TTC549 (cell line): Measurements from ENCODE around the gene CTDSP1.

ENCODE experiments used
- FAIRE-seq: peaks from 2 replicates; lab custom pipeline; 2012; peaks lifted over from hg19 to GRCh38; lab: Jason Lieb, UNC

Gene CTDSP1

DNA sequence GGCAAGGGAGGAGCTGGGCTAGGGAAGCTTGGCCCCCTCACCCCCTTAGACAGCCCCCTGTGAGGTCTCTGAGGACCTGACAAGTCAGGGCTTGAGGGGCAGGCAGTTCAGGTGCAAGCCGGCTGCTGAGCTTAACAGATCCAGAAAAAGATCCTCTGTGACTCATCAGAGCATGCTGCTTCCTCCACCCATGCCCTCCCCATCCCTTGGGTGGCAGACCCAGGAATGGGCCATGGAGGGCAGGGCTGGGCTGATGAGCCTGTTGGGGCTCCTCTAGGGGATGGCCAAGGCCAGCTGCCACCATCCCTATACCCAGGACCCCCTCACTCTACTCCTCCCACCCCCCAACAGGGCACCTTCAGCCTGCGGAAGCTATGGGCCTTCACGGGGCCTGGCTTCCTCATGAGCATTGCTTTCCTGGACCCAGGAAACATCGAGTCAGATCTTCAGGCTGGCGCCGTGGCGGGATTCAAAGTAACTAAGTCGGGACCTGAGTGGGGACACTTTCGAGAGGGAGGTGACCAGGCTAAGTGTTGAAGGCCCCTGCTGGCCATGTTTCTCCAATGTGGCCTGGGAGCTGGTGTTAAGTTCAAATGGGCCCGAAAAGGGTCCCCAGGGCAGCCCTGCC, 15.7 kb upstream of the CTDSP1 start:
- no peak for FAIRE-seq

DNA sequence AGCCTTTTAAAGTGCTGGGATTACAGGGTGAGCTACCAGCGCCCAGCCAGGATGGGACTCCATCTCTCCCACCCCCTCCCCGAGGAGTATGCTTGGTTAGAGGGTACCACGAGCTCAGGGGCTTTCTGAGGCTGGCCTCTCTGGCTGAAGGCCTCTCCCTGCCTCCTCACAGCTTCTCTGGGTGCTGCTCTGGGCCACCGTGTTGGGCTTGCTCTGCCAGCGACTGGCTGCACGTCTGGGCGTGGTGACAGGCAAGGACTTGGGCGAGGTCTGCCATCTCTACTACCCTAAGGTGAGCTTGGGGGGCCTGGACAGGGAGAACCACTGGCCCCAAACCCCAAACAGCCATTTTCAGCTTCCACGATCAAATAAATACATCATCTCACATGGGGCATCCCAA, 14.7 kb upstream of the CTDSP1 start:
- FAIRE-seq, result no peak

DNA sequence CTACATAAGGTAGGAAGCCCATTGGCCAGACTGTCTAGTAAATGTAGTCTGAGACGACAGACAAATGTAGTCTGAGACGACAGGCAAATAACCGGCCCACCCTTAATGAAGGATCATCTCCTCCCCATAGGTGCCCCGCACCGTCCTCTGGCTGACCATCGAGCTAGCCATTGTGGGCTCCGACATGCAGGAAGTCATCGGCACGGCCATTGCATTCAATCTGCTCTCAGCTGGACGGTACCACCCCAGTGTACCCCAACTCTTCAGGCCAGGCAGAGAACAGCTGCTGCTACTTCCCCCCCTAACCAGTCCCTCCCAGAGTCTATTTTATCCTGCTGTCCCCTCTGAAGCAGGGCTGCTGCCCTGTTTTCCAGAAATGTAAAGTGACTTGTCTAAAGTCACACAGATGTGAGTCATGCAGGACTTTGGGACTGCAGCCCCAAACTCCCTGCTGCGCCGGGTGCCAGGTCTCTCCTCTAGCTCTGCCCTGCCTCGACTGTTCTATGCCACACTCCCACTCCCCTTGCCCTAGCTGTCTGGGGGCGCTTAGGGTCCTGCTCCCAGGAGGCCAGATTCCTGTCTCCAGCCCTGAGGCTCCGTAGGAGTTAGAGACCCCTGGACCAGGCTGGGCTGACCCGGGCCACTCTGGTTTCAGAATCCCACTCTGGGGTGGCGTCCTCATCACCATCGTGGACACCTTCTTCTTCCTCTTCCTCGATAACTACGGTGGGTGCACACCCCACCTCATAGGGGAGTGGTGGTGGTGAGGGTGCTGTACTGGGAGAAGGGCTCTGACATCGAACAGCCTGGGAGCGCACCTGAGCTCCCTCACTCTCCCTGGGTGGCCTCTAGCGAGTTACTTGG, 12.9 kb upstream of the CTDSP1 start:
- FAIRE-seq, result no peak

DNA sequence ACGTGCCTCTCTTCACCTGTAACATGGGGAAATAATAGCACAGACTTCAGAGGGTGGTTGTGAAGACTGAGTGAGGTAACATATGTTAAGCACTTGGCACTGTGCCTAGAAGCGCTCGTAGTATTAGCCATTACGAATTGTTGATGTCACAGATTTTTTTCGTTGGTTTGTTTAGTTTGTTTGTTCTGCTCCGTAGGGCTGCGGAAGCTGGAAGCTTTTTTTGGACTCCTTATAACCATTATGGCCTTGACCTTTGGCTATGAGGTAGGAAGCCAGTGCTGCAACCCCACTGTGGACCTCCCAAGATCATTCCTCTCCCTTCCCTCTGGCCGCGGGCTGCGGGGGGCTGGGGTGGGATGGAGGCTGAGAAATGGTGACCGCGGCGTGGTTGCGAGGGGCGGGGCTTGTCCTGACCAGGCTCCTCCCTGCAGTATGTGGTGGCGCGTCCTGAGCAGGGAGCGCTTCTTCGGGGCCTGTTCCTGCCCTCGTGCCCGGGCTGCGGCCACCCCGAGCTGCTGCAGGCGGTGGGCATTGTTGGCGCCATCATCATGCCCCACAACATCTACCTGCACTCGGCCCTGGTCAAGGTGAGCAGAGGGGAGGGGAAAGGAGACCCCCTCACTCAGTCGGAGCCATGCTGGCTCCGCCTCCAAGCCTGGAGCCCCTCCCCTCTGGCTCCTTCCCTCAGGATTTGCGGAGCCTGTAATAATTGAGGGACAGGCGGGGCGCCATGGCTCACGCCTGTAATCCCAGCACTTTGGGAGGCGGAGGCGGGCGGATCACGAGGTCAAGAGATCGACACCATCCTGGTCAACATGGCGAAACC, 12.1 kb upstream of the CTDSP1 start:
- no peak for FAIRE-seq

DNA sequence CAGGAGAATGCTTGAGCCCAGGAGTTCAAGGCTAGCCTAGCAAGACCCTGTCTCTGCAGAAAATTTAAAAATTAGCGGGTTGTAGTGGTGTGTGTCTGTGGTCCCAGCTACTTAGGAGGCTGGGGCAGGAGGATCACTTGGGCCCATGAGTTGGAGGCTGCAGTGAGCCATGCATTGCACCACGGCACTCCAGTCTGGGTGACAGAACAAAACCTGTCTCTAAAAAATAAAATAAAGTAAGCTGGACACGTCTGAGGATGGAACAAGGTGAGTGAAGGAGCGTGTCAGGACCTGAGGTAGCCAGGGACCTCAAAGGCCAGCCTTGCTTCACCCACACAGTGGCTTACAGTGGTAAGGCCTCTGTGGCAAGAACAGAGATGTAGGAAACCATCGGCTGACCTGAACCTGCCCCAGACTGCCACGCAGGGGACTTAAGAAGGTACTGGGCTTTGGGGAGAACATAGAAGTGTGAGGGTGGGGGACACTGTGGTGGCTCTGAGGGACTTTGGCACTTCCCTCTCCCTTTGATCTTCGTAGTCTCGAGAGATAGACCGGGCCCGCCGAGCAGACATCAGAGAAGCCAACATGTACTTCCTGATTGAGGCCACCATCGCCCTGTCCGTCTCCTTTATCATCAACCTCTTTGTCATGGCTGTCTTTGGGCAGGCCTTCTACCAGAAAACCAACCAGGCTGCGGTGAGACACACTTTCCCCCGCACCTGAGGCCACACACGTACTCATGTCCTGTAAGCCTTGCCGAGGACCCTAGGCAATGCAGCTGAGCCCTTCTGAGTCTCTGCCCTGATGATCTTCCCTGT, 10.1 kb upstream of the CTDSP1 start:
- no peak for FAIRE-seq

DNA sequence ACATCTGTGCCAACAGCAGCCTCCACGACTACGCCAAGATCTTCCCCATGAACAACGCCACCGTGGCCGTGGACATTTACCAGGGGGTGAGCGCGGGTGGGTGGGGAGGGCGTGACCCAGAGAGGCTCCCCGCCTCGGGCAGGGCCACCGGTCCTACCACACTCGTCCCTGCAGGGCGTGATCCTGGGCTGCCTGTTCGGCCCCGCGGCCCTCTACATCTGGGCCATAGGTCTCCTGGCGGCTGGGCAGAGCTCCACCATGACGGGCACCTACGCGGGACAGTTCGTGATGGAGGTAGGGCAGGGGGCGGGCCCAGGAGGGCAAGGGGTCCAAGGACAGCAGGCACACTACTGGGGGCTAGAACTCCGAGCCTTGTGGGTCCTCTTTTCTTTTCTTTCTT, 8.5 kb upstream of the CTDSP1 start:
- no peak for FAIRE-seq

DNA sequence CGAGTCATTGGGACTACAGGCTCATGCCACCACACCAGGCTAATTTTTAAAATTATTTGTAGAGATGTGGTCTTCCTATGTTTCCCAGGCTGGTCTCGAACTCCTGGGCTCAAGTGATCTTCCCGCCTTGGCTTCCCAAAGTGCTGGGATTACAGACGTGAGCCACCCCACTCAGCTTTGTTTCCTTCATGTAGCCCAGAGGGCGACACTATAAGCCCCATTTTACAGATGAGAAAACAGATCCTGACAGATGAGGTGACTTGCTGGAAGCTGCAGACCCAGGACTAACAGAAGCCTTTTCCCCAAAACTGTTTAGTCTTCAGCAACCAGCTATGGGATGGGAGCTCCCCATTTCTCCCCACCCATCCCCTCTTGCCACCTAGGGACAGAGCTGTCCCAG, 7.2 kb upstream of the CTDSP1 start:
- FAIRE-seq, result no peak

DNA sequence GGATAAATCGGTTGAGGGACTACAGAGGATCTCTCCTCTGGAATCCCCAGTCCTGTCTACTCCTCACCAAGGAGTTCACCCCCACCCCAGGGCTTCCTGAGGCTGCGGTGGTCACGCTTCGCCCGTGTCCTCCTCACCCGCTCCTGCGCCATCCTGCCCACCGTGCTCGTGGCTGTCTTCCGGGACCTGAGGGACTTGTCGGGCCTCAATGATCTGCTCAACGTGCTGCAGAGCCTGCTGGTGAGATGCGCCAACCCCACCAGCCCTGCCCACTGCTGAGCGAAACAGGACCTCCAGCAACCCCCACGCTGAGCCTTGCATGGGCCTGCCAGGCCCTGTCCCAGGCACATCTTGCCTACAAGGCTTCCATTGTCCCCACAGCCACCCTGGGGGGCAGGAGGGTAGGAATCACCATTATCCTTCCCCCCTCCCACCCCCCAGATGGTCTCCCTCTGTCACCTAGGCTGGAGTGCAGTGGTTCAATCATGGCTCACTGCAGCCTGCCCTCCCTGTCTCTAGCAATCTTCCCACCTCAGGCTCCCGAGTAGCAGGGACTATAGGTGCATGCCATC, 6.7 kb upstream of the CTDSP1 start:
- FAIRE-seq, result no peak

DNA sequence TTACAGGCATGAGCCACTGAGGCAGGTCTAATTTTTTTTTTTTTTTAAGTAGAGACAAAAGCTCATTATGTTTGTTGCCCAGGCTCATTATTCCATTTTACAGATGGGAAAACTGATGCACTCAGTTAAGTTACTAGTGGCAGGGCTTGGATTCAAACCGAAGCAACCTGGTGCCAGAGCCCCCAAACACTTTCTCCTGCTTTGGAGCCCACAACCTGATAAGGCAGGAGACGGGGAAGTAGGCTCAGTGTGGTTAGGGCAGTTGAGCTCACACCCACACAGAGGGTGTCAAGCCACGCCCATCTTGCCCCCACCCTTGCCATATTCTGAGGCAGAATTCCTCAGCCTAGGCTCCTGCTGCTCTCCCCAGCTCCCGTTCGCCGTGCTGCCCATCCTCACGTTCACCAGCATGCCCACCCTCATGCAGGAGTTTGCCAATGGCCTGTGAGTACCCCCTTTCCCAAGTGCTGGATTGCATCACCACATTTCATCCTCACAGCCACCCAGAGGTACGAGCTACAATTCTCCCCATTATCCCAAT, 5.8 kb upstream of the CTDSP1 start:
- no peak for FAIRE-seq

DNA sequence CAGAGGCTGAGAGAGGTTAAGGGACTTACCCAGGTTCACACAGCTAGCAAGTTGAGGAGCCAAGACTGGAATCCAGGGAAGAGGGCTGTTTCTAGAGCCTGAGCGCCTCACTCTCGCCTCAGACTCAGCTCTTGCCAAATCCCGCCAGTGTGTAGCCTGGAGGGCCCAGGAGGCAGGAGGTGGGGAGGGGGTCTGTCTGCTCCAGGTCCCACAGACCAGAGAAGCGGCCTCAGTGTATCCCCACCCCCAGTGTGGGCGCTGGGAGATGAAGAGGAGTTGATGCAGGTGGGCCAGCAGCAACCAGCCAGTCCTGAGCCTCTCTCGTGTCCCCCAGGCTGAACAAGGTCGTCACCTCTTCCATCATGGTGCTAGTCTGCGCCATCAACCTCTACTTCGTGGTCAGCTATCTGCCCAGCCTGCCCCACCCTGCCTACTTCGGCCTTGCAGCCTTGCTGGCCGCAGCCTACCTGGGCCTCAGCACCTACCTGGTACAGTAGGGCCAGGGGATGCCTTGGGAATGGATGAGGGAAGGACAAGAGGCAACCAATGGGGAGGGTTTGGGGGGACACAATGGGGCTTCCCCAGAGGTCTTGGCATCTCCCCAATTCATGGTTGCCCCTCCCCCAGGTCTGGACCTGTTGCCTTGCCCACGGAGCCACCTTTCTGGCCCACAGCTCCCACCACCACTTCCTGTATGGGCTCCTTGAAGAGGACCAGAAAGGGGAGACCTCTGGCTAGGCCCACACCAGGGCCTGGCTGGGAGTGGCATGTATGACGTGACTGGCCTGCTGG, 5.2 kb upstream of the CTDSP1 start:
- FAIRE-seq, result no peak

DNA sequence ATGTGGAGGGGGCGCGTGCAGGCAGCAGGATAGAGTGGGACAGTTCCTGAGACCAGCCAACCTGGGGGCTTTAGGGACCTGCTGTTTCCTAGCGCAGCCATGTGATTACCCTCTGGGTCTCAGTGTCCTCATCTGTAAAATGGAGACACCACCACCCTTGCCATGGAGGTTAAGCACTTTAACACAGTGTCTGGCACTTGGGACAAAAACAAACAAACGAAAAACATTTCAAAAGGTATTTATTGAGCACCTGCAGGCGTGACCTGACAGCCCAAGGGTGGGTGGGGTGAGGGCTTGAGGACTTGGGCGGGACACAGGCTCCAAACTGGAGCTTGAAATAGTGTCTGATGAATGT, 4.6 kb upstream of the CTDSP1 start:
- no peak for FAIRE-seq

DNA sequence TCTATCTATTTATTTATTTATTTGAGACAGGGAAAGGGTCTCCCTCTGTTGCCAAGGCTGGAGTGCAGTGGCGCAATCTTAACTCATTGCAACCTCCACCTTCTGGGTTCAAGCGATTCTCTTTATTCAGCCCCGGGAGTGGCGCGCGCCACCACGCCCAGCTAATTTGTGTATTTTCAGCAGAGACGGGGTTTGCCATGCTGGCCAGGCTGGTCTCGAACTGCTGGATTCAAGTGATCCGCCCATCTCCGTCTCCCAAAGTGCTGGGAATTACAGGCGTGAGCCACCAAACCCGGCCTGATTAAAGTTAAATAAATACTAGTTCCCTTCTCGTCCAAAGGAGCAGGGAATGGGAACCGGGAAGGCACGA, 4.2 kb upstream of the CTDSP1 start:
- FAIRE-seq, result no peak

DNA sequence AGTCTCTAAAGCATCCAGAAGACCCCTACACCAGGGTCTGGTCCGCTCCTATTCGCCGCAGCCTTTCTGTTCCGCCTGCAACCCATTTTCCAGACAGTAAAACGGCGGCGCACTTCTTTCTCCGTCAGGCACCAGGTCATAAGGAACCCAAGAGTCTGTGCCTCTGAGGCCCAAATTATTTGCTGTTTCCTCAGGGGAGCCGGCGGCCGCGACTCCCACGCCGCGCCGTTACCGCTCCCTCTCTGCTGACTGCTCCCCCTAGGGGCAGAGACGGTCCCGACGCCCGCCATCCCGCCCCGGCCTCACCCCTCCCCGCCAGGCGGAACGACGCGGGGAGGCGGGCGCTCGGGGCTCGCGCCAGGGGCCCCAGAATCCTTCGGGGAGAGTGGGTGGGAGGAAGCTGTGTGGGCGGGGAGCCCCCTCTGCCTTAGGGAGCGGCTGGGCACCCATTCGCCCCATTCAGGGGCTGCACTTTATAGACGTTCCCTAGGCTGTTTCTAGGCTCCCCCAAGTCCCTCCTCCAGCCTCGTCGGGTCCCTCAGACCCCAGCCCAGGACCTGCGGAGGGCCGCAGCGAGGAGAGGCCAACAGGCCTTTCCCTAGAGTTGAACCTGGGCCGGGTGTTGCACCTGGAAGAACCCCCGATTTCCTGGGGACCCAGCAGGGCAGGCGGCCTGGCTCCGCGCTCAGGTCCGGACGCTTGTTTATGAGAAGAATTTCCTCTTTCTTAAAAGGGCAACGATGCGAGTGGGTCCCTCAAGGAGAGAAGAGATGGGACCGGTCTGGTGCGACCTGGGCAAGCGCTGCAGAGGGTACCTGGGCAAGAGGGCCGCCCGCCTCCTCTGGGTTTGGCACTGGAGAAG, 3.6 kb upstream of the CTDSP1 start:
- no peak for FAIRE-seq

DNA sequence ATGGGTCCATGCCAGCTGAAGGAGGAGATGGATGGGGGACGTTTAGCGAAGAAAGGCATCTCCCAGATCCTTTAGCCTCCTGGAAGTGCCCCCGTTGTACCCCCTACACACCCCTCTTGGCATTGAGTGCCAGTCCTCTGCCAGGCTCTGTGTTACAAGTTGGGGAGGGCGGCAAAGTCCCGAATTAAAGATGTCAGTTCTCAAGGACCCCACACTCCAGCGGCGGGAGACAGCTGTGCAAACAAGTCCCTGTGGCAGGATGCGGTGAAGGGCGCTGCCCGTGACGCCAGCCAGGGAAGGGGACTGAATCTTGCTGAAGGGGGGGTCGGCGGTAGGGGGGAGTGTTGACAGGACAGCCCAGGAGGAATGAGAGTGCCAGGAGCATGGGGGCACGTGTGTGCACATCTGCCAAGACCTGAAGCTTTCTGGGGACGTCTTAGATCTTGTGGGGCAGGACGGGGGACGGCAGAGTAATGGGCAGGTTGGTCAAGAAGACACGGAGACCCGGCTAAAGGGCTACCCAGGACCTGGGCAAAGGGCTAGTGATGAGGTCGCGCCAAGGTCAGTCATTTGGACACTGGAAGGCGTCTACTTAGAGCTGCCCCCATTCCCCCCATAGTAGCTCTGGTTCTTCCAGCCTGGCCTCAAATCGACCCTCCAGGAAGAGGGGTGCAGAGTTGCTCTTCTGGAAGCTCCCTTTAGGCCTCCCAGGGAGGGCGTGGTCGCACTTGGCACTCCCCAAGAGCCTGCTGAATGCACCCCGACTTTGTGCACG, 2.8 kb upstream of the CTDSP1 start:
- no peak for FAIRE-seq

DNA sequence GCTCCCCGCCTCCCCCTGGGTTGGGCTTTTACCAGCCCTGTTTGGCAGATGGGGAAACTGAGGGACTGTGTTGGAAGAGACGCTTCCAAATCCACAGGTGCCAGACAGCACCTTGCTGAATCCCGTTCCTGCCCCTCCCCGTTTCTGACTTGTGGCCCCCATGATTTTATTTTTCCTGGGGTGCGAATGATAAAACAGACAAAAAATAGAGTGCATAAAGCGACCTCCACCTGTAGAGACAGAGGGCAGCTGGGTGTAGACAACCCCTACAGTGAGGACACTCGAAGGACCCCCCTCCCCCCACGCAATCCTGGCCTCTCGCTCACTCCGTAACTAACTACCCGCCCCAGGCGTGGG, 2.2 kb upstream of the CTDSP1 start:
- FAIRE-seq, result no peak

DNA sequence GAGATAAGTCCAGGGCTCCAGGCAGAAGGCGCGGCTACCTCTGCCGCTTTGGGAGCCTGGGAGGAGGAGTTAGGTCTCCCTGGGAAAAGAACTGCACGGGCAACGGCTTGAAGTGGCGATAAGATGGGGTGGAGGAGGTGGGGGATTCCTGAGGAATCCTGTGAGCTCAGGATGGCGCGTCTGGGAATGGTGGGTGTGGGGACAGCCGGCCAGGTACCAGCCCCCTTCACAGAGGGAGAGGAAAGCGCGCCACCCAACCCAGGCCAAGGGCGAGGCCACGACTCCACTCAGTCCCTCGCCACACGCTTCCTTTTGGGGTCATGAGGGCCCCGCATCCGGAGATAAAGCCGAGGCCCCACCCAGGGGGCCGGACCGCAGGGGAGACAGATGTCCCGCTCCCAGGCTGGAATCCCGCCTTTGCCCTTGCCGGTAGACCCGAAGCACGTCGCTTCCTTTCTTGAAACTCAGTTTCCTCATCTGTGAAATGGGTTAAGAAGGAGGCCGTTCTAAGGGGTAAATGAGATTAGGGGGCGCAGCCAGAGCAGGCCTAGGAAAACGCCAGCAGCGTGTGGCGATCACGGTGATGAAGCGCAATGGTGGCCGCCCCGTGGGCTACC, 1.7 kb upstream of the CTDSP1 start:
- FAIRE-seq, result peak; percentile 59

DNA sequence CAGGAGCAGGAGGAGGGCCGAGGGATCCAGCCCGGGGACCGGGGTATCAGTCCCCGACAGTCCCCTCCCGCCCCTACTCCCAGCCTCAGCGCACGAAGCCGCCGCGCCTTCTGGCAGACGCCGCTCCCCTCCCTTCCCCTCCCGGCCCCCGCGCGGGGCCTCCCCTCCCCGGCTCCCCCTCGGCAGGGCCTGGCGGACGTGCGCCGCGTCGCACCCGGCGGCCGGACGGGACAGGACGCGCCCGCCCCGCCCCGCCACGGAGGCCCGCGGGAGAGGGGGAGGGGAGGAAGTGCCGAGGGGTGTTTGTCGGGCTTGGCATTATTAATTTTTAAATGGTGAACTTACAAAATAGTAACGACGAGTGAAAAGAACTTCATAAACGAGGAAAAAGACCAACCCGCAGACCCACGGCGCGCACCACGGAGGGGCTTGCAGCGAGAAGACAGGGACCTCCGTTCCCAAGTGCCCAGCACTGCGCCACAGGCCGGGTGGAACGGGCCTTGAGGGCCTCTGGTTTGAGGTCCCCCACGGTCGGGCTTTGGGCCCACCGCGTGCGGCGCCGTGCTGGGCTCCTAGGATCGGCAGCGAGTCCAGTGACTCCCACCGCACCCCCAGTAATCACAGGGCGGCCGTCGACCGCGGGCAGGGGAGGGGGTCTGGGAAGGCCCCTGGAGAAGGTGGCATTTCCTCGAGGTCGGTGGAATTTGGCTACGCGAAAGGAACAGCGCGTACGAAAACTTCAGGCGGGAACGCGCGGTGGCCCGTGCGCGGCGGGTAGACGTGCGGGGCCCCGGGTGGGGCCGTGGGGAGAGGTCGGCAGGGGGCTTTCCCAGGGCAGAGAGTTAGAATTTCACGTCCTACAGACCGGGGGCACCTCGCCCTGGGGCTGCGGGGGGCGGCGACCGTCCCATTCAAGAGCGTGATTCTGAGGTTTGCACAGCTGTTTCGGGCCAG, 954 bp upstream of the CTDSP1 start:
- FAIRE-seq, result no peak
